CD4-positive, CD25-positive, alpha-beta regulatory T cell (primary cell): ENCODE data around the gene CPLANE2. TPM values are rescaled to one million over a fixed set of nuclear protein-coding genes. Genes with fewer than 3 reads are reported as not detected.
"Not testable (repeated sequence)": the region's sequence is repeated elsewhere in the genome, so short reads cannot be mapped to it uniquely, and the experiment has no call there.

Experiments
- ATAC-seq, 2 donors: fragments of 150-1000 bp; cut with Tn5 transposase; one replicate each; pipeline ENCODE4 v1.10.0; 2021; ENCODE audit warnings: low read depth in 2 of 2, moderate number of reproducible peaks in 2 of 2, moderate library complexity in 1 of 2
- DNase-seq, 3 donors: peaks; one replicate each; pipeline versions ENCODE4 v3.0.0 to v3.0.0-alpha.2; 2012 to 2022; ENCODE audit warnings: mixed read lengths in 1 of 3
- H3K27ac ChIP-seq: one replicate; pipeline ENCODE4 v1.7.0; 2013; ENCODE audit warnings: mild to moderate bottlenecking, low read length; ENCODE audit not compliant: insufficient read depth, poor library complexity, severe bottlenecking
- H3K27me3 ChIP-seq: one replicate; pipeline ENCODE4 v1.7.0; 2013; ENCODE audit warnings: low read length; ENCODE audit not compliant: control insufficient read depth, insufficient read depth
- H3K36me3 ChIP-seq: one replicate; pipeline ENCODE4 v1.7.0; 2013; ENCODE audit warnings: mild to moderate bottlenecking, low read length, moderate library complexity; ENCODE audit not compliant: control insufficient read depth, insufficient read depth
- H3K4me1 ChIP-seq: 2 replicates; pipeline ENCODE4 v1.7.0; 2013; ENCODE audit warnings: mild to moderate bottlenecking, low read length; ENCODE audit not compliant: insufficient read depth, control insufficient read depth, poor library complexity, severe bottlenecking
- H3K4me3 ChIP-seq: one replicate; pipeline ENCODE4 v1.7.0; 2013; ENCODE audit warnings: low read depth, mild to moderate bottlenecking, low read length, moderate library complexity
- H3K9me3 ChIP-seq, 2 experiments: 1 replicate in 1 of 2; 2 replicates in 1 of 2; pipeline ENCODE4 v1.7.0; 2013; ENCODE audit warnings: low read length in 2 of 2, mild to moderate bottlenecking in 1 of 2, moderate library complexity in 1 of 2; ENCODE audit not compliant: control insufficient read depth in 2 of 2
- H3K27ac Mint-ChIP-seq, 3 donors: one replicate each; pipeline ENCODE4 v1.8.0; 2020 to 2022; ENCODE audit warnings: mild to moderate bottlenecking in 3 of 3, mixed read lengths in 3 of 3, moderate library complexity in 2 of 3
- H3K27me3 Mint-ChIP-seq: one replicate; pipeline ENCODE4 v1.8.0; 2022; ENCODE audit warnings: mild to moderate bottlenecking, mixed read lengths
- H3K36me3 Mint-ChIP-seq: one replicate; pipeline ENCODE4 v1.8.0; 2020; ENCODE audit warnings: mixed read lengths
- H3K4me1 Mint-ChIP-seq, 4 donors: one replicate each; pipeline ENCODE4 v1.8.0; 2020 to 2022; ENCODE audit warnings: mixed read lengths in 4 of 4, mild to moderate bottlenecking in 1 of 4
- H3K4me3 Mint-ChIP-seq, 4 donors: one replicate each; pipeline ENCODE4 v1.8.0; 2020 to 2022; ENCODE audit warnings: mild to moderate bottlenecking in 4 of 4, mixed read lengths in 4 of 4, moderate library complexity in 3 of 4
- H3K9me3 Mint-ChIP-seq, 7 donors: one replicate each; pipeline ENCODE4 v1.8.0; 2020 to 2022; ENCODE audit warnings: mixed read lengths in 7 of 7, mild to moderate bottlenecking in 3 of 7, moderate library complexity in 2 of 7
- polyA plus RNA-seq, 4 donors: library from polyadenylated mRNA; unstranded; fragments of 300-500 nt; fragmentation: Illumina TruSeq; gene quantifications; one replicate each; pipeline ENCODE4 v1.2.3, GENCODE V29; 2021
- total RNA-seq: library from RNA; stranded (reverse); gene quantifications from one replicate; pipeline ENCODE4 v1.2.3, GENCODE V29; 2022

Gene CPLANE2
- total and polyA plus RNA-seq, 5 donors from 2014 or later: 1.2 to 7.5 (median 1.5) TPM

- peaks cover 14% of the 10 kb centered on the region for H3K36me3 Mint-ChIP-seq
- H3K4me3 Mint-ChIP-seq: no peak overlapping the region
- DNase-seq (no peak), ATAC-seq (no peak)
- peak overlapping the region in 2 of 3 donors; percentile 38 to 46 for H3K27ac Mint-ChIP-seq
- no peaks in the 10 kb centered on the region for H3K9me3 Mint-ChIP-seq
- H3K27me3 Mint-ChIP-seq: no peaks in the 10 kb centered on the region
- no peaks in the 10 kb centered on the region for H3K4me1 ChIP-seq
- H3K36me3 ChIP-seq: peaks cover 4% of the 10 kb centered on the region
- H3K27ac ChIP-seq: no peak overlapping the region
- peaks cover 0 to 5% (median 2%) of the 10 kb centered on the region in 4 donors for H3K4me1 Mint-ChIP-seq
- no peaks in the 10 kb centered on the region for H3K9me3 ChIP-seq
- no peaks in the 10 kb centered on the region for H3K27me3 ChIP-seq
- no peak overlapping the region for H3K4me3 ChIP-seq
Observed at GRCh38 chr1:16198444-16199156, 38.4 kb downstream of the CPLANE2 start.

- Histone ChIP-seq H3K27me3 (no peaks in the 10 kb centered on the region), H3K27ac (no peak overlapping the region), H3K4me1 (no peaks in the 10 kb centered on the region), H3K4me3 (no peak overlapping the region), H3K9me3 (no peaks in the 10 kb centered on the region), H3K36me3 (peaks cover 4% of the 10 kb centered on the region)
- no peak overlapping the region for H3K4me3 Mint-ChIP-seq
- H3K36me3 Mint-ChIP-seq: peaks cover 5% of the 10 kb centered on the region
- DNase-seq (no peak), ATAC-seq (no peak)
- peak overlapping the region in 1 of 3 donors; percentile 11 for H3K27ac Mint-ChIP-seq
- no peaks in the 10 kb centered on the region for H3K9me3 Mint-ChIP-seq
- H3K27me3 Mint-ChIP-seq: no peaks in the 10 kb centered on the region
- peaks cover 0 to 2% (median 0%) of the 10 kb centered on the region in 4 donors for H3K4me1 Mint-ChIP-seq
Observed at GRCh38 chr1:16196874-16197273, 40.1 kb downstream of the CPLANE2 start.

DNA sequence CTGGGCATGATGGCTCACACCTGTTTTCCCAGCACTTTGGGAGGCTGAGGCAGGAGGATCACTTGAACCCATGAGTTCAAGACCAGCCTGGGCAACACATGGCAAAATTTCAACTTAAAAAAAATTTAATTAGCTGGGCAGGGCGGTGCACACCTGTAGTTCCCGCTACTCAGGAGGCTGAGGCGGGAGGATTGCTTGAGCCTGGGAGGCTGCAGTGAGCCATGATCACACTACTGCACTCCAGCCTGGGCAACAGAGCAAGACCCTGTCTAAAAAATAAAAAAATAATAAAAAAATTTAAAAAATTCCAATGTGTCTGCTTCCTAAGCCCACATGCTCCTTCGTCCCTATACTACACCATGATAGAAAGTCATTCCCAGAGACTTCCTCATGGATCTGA lies 40.8 kb downstream of the CPLANE2 start:
- H3K4me3 ChIP-seq, H3K9me3 ChIP-seq, H3K27me3 ChIP-seq, H3K27ac ChIP-seq, ATAC-seq, H3K36me3 Mint-ChIP-seq, H3K36me3 ChIP-seq, H3K27me3 Mint-ChIP-seq, DNase-seq, H3K4me3 Mint-ChIP-seq, H3K4me1 ChIP-seq, H3K4me1 Mint-ChIP-seq, H3K9me3 Mint-ChIP-seq: not testable (repeated sequence)
- peak overlapping the region in 1 of 3 donors; percentile 27 for H3K27ac Mint-ChIP-seq

GRCh38 chr1:16195518-16195905 lies 41.5 kb downstream of the CPLANE2 start:
- Mint-ChIP-seq H3K27ac (no peak overlapping the region), H3K4me1 (peaks cover 0 to 4% (median 0%) of the 10 kb centered on the region in 4 donors)
- no peak for ATAC-seq

GRCh38 chr1:16191916-16192546 lies 45.0 kb downstream of the CPLANE2 start:
- no peak overlapping the region for H3K27ac ChIP-seq
- H3K9me3 ChIP-seq: no peaks in the 10 kb centered on the region
- H3K4me3 Mint-ChIP-seq: no peak overlapping the region
- H3K9me3 Mint-ChIP-seq: no peaks in the 10 kb centered on the region
- peaks cover 0 to 5% (median 2%) of the 10 kb centered on the region in 4 donors for H3K4me1 Mint-ChIP-seq
- H3K36me3 Mint-ChIP-seq: no peaks in the 10 kb centered on the region
- H3K27me3 ChIP-seq: peaks cover 3% of the 10 kb centered on the region
- H3K4me1 ChIP-seq: peaks cover 7% of the 10 kb centered on the region
- no peak overlapping the region for H3K4me3 ChIP-seq
- DNase-seq (no peak), ATAC-seq (no peak)
- H3K27me3 Mint-ChIP-seq: peaks cover 16% of the 10 kb centered on the region
- H3K27ac Mint-ChIP-seq: no peak overlapping the region
- no peaks in the 10 kb centered on the region for H3K36me3 ChIP-seq

More at GRCh38 chr1:16195518-16195905, 41.5 kb downstream of the CPLANE2 start:
- no peaks in the 10 kb centered on the region for H3K9me3 ChIP-seq
- no peak overlapping the region for H3K27ac ChIP-seq
- H3K9me3 Mint-ChIP-seq: no peaks in the 10 kb centered on the region
- no peaks in the 10 kb centered on the region for H3K27me3 Mint-ChIP-seq
- H3K4me1 ChIP-seq: no peaks in the 10 kb centered on the region
- no peak overlapping the region for H3K4me3 Mint-ChIP-seq
- DNase-seq: no peak
- H3K4me3 ChIP-seq: no peak overlapping the region
- H3K36me3 Mint-ChIP-seq: peaks cover 5% of the 10 kb centered on the region
- H3K36me3 ChIP-seq: no peaks in the 10 kb centered on the region
- H3K27me3 ChIP-seq: no peaks in the 10 kb centered on the region

- Mint-ChIP-seq H3K27ac (no peak overlapping the region), H3K4me3 (no peak overlapping the region), H3K4me1 (peaks cover 0 to 5% (median 2%) of the 10 kb centered on the region in 4 donors), H3K27me3 (peaks cover 16% of the 10 kb centered on the region), H3K9me3 (no peaks in the 10 kb centered on the region), H3K36me3 (no peaks in the 10 kb centered on the region)
- H3K27me3 ChIP-seq: peaks cover 3% of the 10 kb centered on the region
- H3K9me3 ChIP-seq: no peaks in the 10 kb centered on the region
- no peak overlapping the region for H3K27ac ChIP-seq
- no peak overlapping the region for H3K4me3 ChIP-seq
- no peak for DNase-seq
- no peak for ATAC-seq
- H3K36me3 ChIP-seq: no peaks in the 10 kb centered on the region
- peaks cover 7% of the 10 kb centered on the region for H3K4me1 ChIP-seq
Observed at GRCh38 chr1:16191309-16191708, 45.7 kb downstream of the CPLANE2 start.

- Mint-ChIP-seq H3K27ac (no peak overlapping the region), H3K36me3 (no peaks in the 10 kb centered on the region), H3K9me3 (no peaks in the 10 kb centered on the region), H3K4me1 (peaks cover 0 to 5% (median 2%) of the 10 kb centered on the region in 4 donors), H3K27me3 (peaks cover 16% of the 10 kb centered on the region), H3K4me3 (peak overlapping the region in 1 of 4 donors; percentile 43)
- Histone ChIP-seq H3K36me3 (no peaks in the 10 kb centered on the region), H3K4me3 (no peak overlapping the region), H3K27ac (no peak overlapping the region), H3K27me3 (peaks cover 3% of the 10 kb centered on the region), H3K9me3 (no peaks in the 10 kb centered on the region), H3K4me1 (peaks cover 7% of the 10 kb centered on the region)
- DNase-seq (no peak), ATAC-seq (no peak)
Observed at GRCh38 chr1:16189921-16190621, 46.9 kb downstream of the CPLANE2 start.
